LoVo (cell line): ENCODE measurements around the gene DPF3.

ENCODE experiments used
- DNase-seq: peaks from one replicate; pipeline ENCODE4 v3.0.0-alpha.2; 2016; ENCODE audit warnings: low spot score

Gene DPF3

DNA sequence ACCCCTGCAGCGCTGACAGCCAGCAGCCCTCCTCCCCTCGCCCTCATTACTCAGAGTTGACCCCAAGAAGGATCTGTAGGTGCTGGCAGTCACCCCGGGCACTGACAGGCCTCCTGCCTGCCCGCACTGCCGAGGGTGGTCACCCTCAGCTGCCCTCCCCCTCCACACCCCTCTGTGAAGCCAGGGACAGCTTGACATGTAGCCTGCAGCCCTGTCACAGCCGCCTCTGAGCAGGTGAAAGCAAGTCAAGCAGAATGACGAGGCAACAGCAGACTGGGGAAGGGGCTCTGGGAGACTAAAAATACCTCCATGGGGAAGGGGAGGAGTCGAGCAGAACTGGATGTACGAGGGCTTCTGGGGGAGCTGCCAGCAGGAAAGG lies 178.1 kb downstream of the DPF3 start:
- no peak for DNase-seq

- no peak for DNase-seq
Observed at GRCh38 chr14:72715215-72715849, 178.6 kb downstream of the DPF3 start.

- no peak for DNase-seq
Observed at GRCh38 chr14:72714871-72715214, 179.1 kb downstream of the DPF3 start.

GRCh38 chr14:72714094-72714493 lies 179.8 kb downstream of the DPF3 start:
- DNase-seq, result no peak

DNA sequence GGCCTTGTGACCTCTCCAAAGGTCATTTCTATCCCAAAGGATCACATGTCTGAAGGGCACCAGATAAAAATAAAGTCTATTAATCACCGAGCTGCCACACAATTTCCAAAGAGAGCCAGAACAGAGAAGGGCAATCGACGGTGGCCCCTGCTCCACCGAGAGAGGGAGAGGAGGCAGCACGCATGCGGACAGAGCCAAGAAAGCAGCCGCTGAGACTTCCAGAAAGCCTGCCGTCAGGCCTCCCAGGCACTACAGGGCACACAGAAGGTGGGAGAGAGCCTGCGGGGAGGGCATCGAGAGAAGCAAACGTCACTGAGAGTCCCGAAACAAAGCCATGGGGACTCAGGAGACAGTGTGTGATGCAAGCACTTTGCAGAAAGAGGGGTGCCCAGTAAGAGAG lies 182.0 kb downstream of the DPF3 start:
- no peak for DNase-seq

DNA sequence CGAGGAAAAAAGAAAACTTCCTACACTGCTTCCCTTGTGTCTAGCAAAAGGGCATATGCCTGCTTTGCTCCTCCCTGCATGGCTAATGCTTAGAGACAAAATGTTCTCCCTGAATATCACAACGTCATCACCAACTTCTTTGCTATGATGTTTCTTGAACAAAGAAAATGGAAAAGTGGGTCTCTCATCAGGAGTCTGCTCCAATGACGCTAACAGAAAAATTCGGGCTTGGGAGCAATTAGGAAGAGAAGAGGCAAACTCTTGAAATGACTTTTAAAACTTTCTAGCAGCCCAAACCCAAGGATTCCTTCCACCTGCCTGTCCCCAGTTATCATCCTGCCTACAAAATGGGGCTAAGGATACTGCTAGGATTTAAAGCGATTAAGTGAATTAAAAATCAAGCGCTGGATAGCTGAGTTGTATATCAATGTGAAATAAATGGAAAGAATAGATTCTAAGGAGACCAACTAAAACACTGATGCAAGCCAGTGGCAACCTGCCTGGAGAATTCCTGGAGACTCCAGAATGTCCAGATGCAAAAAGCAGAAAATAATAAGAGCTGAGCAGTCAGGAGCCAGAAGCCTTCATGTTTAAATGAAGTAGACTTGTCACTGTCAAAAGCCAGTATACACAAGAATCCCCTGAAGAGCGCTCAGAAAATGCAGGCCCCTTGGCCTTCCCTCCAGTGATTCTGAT lies 183.8 kb downstream of the DPF3 start:
- DNase-seq, result no peak

- DNase-seq, result peak; percentile 27
Observed at GRCh38 chr14:72708708-72709475, 185.0 kb downstream of the DPF3 start.

DNA sequence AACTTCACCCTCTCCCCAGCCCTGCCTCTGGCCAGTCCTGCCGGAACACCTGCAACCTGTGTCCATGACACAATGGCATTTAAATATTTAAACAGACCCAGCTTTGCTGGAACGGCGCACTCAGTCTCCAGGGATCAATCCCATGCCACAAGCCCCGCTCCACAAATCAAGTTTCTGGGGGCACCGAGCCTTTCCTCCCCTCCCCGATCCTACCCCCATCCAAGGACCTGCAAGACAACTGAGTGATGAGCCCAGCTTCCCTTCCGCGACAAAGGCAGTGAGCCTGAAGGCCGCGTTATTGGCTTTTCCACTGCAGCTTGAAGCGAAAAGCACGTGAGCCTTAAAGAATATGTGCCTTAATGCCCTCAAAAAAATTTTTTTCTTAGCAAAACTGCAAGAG lies 185.7 kb downstream of the DPF3 start:
- no peak for DNase-seq

GRCh38 chr14:72706485-72706884 lies 187.4 kb downstream of the DPF3 start:
- DNase-seq, result no peak

GRCh38 chr14:72704502-72704901 lies 189.4 kb downstream of the DPF3 start:
- DNase-seq, result no peak

GRCh38 chr14:72701605-72702004 lies 192.3 kb downstream of the DPF3 start:
- no peak for DNase-seq

- no peak for DNase-seq
Observed at GRCh38 chr14:72701237-72701565, 192.7 kb downstream of the DPF3 start.

DNA sequence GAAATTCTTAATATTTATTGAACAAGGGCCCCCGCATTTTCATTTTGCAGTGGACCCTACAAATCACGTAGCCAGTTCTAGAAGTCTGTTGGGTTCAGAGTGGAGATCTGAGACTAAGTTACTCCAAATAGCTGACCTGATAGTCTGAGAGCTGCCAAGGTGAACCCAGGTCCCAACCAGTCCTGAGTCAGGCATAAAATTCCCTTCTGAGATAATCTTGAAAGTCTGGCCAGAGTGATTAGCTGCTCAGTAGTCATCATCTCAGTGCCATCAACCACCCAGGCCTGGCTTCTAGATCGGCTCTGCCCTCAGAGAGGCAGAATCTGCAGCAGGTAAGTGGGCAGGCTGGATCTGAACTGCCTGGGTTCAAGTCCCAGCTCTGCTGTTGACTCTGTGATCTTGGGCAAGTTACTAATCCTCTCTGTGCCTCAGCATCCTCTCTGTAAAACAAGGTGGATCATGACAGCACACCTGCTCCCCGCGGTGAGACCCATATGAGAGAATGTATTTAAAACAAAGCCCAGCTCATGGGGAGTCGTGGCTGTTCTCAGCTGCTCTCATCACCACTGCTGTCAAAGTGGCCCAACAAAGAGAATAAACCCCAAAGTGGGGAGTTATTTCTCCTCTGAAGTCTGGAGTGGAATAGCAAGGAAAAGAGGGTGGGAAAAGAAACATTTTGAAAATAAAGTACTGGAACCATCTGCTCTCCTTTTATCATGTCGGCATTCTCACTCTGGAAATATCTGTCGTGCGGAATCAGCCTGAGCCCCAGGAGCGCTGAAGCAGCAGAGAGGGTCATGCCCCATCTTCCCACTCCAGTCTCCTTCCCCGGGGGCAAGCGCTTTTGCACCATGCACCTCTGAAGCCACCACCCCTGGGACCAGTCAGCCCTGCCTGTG lies 193.3 kb downstream of the DPF3 start:
- no peak for DNase-seq

DNA sequence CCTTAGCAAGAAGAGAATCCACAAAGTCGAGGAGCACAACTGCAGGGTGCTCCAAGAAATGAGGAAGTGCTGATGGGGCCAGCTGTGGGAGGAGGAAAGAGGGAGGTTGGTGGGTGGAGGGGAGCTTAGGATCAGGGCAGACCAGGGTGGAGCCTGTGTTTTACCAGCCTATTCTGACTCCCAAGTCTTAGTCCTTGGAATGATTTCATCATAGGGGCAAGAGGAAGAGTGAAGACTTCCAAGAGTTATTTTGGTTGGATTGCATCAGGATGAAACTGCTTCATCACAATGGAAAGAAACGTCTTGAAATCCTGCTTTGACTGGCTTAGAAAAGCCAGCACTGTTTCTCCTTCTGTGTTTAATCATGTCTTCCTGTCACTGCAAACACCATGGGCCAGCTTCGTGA lies 194.0 kb downstream of the DPF3 start:
- DNase-seq, result no peak

GRCh38 chr14:72699443-72699842 lies 194.5 kb downstream of the DPF3 start:
- DNase-seq, result no peak

- DNase-seq, result no peak
Observed at GRCh38 chr14:72692696-72693095, 201.2 kb downstream of the DPF3 start.

DNA sequence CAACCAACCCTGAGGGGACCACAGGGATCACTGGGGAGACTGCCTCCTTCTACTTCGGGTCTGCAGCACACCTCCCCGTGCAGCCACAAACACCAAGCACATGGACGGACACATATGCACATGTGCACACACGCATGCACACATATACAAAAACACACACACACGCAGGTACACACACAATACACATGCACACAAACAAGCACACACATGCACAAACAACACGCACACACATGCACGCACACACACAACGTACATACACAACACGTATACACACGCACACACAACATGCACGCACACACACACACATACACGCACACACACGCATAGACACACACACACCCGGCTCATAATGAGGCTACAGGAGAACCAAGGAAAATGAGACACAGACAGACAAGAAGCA lies 203.6 kb downstream of the DPF3 start:
- DNase-seq, result no peak

GRCh38 chr14:72688990-72689671 lies 204.8 kb downstream of the DPF3 start:
- no peak for DNase-seq

DNA sequence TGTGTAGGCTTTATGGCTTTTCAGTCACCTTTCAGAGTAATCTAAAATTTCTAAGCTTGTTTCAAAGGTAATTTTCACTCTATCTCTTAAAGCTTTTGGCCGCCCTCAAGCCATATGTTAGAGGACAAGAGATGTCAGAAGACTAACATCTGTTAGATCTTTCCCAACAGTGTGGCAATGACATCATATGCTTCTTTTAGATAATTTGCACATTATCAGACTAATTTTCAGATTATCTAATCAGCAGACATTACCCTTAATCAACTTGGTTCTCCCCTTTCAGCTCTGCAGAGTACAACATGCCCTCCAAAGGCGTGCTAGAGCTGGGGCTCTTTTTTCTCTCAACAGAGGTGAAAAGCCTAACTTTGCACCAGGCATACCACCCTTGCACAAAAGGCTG lies 207.1 kb downstream of the DPF3 start:
- no peak for DNase-seq

DNA sequence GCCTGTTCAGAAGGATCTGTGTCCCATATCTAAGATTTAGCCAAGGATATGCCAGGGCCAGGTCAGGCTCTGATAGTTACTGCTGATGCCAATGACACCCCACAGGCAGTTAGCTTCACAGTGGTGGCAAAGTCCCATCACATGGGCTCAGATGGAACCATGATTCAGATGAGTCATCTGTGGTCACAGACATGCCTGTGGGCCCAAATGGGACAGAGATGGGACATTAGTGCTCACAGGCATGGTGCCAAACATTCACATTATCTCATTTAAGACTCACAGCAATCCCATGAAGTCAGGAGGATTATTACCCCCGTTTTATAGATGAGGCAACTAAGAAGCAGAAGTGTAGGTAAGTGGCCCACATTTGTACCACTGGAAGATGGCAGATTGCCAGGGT lies 207.8 kb downstream of the DPF3 start:
- no peak for DNase-seq

DNA sequence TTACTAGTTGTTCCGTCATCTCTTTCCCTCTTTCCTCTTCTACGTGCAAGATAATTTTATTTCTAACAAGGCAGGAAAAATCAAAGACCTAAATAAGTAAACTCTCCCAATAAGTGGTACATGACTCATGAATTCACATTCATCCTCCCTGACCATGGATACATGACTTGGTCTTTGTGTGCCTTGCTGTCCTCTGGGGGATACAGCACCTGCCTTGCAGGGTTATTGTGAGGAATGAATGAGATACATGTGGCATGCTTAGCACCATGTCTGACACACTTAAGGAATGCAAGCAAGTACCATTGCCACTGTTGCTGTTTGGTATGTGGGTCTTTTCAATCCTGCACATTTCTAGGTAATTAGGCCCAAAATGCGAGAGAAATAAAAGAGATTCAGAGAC lies 208.4 kb downstream of the DPF3 start:
- no peak for DNase-seq

- no peak for DNase-seq
Observed at GRCh38 chr14:72683787-72684186, 210.1 kb downstream of the DPF3 start.
